GM19324 (cell line): ENCODE results near the gene CTSS.
"Not testable (repeated sequence)": the region's sequence is repeated elsewhere in the genome, so short reads cannot be mapped to it uniquely, and the experiment has no call there.

Experiments
- ATAC-seq: cut with Tn5 transposase; IDR thresholded peaks from one replicate; pipeline ENCODE4 v1.9.1; 2021; ENCODE audit warnings: mild to moderate bottlenecking, moderate library complexity; ENCODE audit not compliant: unreplicated experiment, low FRiP score

The CTSS gene

DNA sequence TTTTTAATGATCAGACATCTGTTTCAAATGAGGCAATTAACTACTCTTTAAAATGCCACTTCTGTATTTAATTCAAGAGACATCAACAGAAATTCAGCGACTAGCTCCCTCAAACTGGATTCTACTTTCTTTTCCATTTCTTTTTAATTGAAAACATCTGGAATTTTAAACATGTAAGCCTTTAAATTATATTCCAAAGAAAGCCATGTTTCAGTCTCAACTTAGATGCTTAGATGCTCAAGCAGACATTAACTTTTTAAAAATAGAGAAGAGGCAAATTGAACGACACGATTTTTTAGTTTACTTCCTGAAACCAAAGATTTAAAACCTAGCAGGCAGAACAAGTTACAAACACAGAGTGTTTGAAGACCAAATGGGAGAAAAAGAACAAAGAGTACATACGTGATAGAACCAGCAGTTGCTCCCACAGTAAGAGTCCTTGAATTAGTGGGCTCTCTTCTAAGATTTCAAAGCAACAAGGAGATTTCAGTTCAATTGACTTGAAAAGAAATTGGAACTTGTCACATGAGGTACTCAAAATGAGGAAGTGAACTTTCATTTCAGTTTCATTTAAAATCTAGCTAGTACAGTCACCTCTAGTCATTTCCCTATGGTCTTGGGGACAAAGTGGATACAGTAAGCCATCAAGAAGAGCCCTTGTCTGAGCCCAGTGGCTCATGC, at the start of gene CTSS:
Gene CTSS, minus strand, starts transcription at position 483 of the 681 bp plus-strand sequence. CDS start 1,015 bp downstream, outside the sequence.
- ATAC-seq, result peak; percentile 74

DNA sequence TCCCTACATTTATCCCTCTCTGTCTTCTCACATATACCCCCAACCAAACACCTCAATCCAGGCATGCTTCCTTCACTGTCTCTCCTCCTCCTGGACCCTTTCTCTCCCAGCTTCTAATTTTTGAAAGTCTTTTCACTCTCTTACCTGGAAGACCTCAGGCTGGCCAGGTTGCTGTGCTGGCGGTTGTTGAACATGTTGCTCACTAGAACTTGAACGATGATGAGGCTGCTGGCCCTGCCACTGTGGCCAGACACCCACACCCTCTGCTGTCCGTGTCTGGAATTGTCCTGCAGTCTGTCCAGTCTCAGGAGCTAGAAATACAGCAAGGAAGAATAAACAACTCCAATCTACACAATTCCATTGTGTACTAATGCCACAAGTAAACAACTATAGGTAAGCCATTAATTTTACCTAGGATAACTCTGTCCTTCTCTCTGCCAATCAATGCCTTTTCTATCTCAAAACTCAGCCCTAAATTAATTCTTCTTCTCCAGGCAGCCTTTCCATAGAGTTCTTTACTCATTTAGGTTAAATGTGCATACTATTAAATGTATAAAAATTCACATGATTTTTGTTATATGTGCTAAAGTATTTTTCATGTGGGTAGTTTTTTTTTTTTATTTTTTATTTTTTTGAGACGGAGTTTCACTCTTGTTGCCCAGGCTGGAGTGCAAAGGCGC, 47.6 kb upstream of the CTSS start:
- no peak for ATAC-seq

DNA sequence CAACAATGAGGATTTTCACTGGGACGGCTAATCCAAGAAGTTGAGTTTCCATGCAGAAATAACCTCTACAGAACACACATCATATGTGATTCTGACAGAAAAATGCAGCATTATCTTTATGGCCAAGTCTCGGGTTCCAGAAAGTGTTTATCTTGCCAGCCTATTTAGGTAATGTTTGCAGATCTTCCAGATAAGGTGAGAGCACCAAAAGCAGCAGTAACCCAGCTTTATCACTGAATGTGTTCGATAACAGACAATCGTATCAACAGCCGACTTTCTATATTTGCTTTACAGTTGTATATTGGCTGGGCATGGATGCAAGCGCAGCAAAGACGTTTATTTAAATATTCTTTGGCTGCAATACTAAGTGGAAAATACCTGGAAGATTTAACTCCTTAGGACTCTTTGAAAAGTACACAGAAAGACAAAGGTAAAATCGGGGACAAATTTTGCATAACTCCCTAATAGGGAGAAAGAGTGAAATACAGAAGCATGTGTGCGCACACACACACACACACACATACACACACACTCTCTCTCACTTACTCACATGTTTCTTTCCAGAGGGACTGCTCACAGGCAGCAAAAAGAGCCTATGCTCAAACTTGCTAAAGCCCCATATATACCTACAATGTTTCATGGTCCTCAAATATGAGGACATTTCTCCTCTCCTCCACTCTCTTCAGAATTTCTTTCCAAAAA, 45.5 kb upstream of the CTSS start:
- no peak for ATAC-seq

DNA sequence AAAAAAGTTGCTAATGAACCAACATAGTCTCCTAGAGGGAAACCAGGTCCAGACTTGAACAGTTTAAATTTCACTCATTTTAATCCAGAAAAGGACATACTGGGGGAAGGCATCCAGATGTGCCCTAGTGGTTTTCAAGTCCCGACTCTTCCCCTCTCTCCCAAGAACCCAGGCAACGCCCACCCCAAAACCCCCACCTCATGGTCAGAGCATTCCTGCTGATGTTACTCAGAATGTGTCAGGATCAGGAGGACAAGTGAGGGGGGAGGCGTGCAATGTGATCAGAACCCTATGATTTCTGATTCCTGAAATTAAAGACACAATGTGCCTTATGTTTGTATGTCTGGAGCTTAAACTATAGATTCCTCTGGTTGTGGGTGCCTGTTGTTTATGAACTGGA, 44.1 kb upstream of the CTSS start:
- no peak for ATAC-seq

DNA sequence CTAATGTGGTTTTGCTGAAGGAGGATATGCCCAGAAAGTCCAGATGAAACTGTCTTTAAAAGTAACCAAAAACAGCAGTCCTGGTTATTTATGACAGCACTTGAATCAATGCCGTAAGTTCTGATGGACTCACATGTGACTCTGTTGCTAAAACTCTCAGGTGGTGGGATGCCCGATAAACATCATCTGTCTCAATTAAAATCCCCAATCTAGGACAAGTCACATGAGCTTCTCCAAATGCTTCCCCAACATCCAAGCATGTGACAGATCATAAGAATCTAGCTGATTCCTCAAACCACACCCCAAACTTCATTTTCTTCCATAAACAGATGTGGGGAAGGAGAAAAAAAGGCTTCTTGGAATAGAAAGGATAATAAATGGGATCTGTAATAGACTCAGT, 43.3 kb upstream of the CTSS start:
- ATAC-seq, result no peak

DNA sequence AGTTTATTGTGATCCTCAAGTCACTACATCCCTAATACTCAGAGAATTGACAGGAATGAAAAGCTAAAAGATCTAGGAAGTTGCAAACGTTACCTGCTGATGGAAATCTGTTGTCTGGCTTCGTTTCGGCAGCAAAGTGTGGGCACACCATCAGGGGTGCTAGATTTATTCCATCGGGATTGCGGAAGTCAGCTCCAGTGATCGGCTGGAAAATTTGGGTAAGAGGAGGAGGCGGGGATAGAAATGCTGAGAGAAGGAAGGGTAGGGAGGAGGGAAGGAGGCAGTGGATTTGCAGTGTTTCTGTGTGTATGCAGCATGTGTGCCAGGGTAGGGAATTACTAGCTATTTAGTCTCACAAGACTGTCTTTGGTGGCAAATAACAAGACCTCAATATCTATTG, 42.5 kb upstream of the CTSS start, which contains the start of gene CTSK:
Gene CTSK, minus strand, starts transcription at position 140 of the 400 bp plus-strand sequence. CDS start 1,455 bp downstream, outside the sequence.
- ATAC-seq, result no peak

DNA sequence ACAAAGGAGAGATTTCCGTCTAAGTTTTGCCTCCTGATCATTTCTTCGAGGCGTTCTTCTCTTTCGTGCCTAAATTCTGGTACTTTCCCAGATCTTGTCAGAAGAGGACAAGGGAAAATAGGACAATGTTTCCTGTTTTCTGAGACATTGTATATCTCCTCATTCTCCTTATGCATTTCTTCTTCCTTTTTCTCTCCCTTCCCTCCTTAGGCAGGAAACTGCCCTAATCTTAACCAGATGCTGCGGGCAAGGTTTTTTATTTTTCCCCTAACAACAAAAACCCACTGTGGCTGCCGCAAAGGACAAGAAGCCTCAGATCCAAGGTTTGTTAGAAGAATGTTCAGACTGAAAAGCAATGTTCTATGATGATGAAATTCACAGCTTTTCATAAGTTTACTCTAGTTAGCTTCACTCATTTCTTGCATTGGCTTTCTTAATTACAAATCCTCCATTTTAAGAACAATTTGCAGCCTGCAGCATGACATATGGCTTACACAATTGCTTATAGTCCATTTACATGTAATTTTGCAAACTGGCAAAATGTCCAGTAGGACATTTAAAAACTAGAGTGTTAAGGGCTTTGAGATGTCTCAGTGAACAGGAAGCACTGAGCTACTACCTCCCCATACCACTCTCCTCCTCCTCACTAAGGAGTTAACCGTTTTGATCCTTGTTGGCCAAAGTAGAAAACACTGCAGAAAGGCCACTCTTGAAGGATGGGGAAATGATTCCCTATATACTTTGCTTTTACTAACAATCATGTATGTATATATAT, 41.9 kb upstream of the CTSS start:
- ATAC-seq, result no peak

DNA sequence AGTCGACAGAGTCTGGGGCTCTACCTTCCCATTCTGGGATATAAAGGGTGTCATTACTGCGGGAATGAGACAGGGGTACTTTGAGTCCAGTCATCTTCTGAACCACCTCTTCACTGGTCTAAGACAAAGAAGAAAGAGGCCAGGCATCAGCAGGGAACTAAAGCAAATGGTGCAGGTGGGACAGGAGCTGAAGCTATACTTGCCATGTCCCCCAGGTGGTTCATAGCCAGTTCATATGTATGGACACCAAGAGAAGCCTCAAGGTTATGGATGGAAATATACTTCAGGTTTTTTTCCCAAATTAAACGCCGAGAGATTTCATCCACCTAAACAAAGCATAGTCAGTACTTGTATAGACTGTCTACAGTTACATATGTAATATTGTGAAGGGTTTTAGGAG, 40.3 kb upstream of the CTSS start:
- no peak for ATAC-seq

DNA sequence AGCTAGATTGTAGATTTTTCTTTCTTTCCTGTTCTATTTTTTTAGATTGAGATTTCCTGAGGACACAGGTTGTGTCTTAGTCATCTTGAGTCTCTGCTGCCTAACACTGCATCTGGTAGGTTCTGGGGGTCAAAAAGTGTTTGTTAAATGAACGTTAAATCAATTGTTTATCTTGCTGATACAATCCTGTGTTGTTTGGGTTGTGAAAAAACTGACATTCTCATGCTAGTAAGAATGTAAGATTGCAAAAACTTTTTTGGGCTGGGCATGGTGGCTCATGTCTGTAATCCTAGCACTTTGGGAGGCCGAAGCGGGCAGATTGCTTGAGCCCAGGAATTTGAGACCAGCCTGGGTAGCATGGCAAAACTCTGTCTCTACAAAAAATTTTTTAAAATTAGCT, 39.1 kb upstream of the CTSS start:
- ATAC-seq, result no peak

DNA sequence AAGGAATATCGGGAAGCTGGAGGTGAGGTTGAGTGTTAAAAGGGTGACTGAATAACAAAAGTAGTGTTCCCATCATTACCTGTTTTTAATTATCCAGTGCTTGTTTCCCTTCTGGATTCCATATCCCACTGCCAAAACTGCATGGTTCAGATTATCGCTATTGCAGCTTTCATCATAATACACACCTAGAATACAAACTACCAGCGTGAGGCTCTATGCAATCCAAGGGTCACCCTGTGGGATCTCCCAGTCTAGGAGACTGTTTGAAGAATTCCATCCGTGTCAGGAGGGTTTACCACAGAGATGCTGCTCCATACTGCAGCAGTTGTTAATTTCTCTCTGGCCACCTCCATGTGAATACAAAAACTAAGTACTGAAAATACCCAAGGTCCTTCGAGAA, 33.5 kb upstream of the CTSS start:
- ATAC-seq, result no peak

DNA sequence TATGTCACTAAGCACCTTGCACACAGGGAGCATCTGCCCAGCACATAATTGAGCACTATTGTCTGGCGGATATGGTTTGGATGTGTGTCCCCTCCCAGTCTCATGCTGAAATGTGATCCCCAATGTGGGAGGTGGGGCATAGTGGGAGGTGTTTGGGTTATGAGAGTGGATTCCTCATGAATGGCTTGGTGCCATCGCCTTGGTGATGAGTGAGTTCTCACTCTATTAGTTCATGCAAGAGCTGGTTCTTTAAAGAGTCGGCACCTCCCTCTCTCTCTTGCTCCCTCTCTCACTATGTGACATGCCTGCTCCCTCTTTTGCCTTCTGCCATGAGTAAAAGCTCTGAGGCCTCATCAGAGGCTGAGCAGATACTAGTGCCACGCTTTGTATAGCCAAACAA, 32.9 kb upstream of the CTSS start:
- no peak for ATAC-seq

DNA sequence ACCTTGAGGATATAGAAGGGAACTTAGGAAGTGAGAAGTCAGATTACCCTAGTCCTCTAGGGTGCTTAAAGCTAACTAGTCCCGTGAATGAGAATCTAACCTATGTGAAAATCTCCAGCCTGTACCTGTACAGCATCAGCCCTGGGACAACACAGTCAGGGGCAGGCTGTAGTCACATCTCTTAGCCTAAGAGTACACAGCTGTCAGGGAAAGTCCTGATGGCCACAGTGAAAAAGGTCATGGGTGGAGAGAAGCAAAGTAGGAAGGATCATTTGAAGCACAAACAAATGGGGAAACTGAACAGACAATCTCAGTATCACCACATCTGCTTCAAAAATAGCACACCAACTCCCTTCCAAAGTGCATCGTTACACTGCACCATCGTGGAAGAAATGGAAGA, 30.8 kb upstream of the CTSS start:
- no peak for ATAC-seq

DNA sequence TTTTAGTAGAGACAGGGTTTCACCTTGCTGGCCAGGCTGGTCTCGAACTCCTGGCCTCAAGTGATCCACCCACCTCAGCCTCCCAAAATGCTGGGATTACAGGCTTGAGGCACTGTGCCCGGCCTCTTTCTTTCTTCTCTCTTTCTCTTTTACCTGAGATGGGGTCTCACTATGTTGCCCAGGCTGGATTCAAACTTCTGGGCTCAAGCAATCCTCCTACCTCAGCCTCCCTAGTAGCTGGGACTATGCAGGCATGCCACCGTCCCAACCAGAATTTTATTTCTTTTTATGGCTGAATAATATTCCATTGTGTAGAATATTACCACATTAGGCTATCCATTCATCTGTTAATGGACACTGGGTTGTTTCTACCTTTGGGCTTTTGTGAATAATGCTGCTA, 28.2 kb upstream of the CTSS start:
- not testable (repeated sequence) for ATAC-seq

DNA sequence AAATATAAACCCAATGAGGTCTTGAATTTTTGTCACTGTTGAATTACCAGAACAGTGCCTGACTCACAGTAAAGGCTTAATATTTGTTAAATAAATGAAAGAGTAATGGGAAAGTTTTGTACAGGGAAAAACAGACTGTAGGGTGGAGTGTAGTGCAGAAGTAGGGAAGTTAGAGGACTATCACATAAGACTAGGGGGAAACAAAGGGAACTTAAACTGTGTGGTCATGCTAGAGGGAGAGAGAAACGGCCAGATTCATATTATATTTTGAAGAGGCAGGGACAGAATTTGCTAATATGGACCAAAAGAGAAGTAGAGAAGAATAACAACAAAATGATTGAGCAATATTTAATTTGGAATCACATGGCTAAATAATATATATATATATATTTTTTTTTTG, 27.6 kb upstream of the CTSS start:
- no peak for ATAC-seq

DNA sequence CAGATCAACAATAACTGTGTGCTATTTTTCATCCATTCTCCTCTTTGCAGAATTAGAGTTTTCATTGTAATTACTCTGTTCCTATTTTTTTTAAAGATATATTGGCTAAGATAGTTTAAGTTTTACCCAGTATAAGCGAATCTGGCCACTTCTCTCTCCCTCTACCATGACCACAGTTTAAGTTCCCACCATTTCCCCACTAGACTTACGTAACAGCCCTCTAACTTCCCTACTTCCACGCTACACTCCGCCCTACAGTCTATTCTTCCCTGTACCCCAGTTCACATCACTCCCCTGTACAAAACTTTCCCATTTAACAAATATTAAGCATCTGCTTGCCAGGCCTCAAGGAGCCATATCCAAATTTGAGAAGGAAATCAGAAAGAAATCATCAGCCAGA, 26.0 kb upstream of the CTSS start:
- ATAC-seq, result no peak

DNA sequence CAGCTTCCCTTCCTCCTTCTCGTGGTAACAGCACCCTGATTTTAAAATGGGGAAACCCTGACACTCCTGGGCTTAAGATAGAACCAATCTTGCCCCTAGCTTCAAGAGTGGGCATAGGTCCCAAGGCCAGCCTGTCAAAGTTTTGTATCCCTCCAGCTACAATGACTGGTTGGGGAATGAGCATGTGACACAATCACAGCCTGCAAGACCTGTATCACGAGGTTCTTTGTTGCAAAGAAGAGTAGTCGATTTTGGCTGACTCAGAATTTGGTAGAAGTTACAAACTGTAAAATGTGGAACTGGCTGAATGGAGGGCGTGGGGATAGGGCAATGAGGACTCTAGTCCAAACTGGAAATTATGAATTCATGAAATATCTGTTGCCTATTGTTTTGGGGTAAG, 23.8 kb upstream of the CTSS start:
- ATAC-seq, result no peak

DNA sequence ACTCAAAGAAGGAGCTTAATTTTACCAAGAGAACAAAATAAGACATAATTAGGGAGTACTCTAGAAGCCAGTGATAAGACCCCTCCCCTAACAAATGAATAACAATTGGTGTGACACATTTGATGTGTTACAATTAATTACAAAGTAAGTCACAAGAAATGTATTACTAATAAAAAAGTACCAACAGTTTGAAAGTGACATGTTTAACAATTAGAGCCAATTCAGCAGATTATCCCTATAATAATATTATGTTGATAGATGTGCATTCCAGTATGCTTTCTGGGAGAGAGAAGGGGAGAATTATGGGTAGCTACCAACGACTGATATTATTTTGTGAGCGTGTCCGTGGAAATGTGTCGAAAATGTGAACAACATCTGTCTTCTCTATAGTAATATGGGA, 23.4 kb upstream of the CTSS start:
- ATAC-seq, result no peak

DNA sequence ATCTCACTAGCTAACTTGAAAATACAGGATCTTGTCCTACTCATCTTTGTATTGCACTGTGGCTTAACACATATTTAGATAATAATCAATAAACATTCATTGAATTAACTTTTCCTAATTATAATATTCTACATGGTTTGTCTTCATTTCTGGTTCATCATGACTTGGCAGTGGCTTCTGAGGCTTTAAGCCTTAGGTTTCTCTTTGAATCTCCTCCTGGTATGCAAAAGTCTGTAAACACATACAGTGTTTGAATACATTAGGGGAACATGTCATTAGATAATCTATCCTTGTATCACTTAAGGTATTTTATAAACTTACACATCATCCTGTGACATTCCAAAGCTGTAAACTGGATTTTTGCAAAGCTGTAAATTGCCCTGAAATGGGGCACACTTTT, 21.9 kb upstream of the CTSS start:
- ATAC-seq, result no peak

DNA sequence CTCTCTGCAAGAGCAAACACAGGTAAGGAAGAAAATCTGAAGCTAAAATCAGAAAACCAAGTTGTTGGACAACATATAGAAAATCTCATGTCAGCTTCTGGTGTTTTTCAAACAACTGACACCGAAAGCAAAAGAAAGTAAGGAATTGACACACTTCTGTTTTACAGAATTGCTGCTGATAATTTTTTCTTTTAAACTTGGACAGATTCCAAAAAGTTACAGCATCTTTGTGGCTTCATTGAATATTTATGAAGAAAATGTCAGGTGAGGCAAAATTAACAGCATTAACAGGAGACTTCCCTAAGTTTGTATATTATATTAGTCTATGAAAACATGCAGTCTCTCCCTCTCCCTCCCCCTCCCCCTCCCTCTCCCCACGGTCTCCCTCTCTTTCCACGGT, 14.9 kb upstream of the CTSS start:
- ATAC-seq, result no peak

DNA sequence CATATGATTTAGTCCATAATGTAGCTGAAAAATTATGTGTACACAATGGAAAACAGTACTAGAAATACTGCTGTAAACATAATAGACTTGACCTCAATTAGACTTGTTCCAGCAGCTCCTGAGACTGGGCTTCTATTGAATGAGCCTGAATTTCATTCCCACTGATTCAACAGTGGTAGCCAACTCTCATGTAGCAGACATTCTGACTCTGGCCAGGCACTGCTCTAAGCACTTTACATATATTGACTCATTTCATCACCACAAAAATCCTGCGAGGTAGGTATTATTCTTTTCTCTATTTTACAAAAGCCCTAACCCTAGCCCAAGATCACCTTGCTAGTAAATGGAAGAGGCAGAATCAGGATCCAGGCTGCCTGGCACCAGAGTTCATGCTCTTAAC, 12.8 kb upstream of the CTSS start:
- no peak for ATAC-seq

DNA sequence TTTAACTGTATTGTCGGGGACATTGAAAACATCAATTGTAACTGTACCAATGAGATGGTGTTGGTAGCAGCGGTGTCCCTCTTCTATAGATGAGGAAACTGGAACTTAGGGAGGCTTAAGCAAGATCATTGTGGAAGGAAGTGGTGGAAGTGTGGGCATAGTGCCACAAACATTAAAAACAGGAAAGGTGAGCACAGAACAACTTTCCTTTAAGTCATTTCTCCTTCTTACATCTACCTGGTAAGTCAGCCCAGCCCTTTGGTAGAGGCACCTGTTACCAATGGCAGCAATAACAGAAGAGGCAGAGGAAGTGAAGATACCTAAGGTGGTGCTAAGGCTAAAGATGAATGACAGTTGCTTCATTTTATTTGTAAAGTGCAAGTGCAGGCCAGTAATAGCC, 12.0 kb upstream of the CTSS start:
- ATAC-seq, result no peak
